HEK293 (cell line): ENCODE data around the gene TMC4.
"Not testable (repeated sequence)": the region's sequence is repeated elsewhere in the genome, so short reads cannot be mapped to it uniquely, and the experiment has no call there.

Experiments used
- CTCF ChIP-seq: fragments of 450-650 bp; formaldehyde crosslinking; IDR thresholded peaks from 2 replicates; pipeline ENCODE4 v1.5.1; 2016; ENCODE audit warnings: missing biosample characterization, missing genetic modification characterization
- PBX3 ChIP-seq: sonication (generic); formaldehyde crosslinking; IDR thresholded peaks from 2 replicates; pipeline ENCODE4 v1.8.1; 2022; ENCODE audit warnings: mild to moderate bottlenecking, moderate library complexity, missing genetic modification reagents
- REST ChIP-seq: fragments of 450-650 bp; formaldehyde crosslinking; IDR thresholded peaks from 2 replicates; pipeline ENCODE4 v1.5.1; 2016; ENCODE audit warnings: missing biosample characterization, missing genetic modification characterization
- ZBTB11 ChIP-seq: fragments of 450-650 bp; formaldehyde crosslinking; conservative IDR thresholded peaks from 2 replicates; pipeline ENCODE4 v1.5.1; 2016; ENCODE audit warnings: low read depth, missing biosample characterization, missing genetic modification characterization
- ZBTB8A ChIP-seq: fragments of 450-650 bp; formaldehyde crosslinking; IDR thresholded peaks from 2 replicates; pipeline ENCODE4 v1.5.1; 2016; ENCODE audit warnings: missing biosample characterization, missing genetic modification characterization
- ZNF140 ChIP-seq: fragments of 450-650 bp; formaldehyde crosslinking; IDR thresholded peaks from 2 replicates; pipeline ENCODE4 v1.5.1; 2016; ENCODE audit warnings: missing biosample characterization, missing genetic modification characterization
- ZNF221 ChIP-seq: fragments of 450-650 bp; formaldehyde crosslinking; IDR thresholded peaks from 2 replicates; pipeline ENCODE4 v1.5.1; 2017; ENCODE audit warnings: missing biosample characterization, missing genetic modification characterization, borderline replicate concordance
- ZNF292 ChIP-seq: fragments of 450-650 bp; formaldehyde crosslinking; IDR thresholded peaks from 2 replicates; pipeline ENCODE4 v1.5.1; 2016; ENCODE audit warnings: low read depth, missing biosample characterization, missing genetic modification characterization, borderline replicate concordance
- ZNF449 ChIP-seq: fragments of 450-650 bp; formaldehyde crosslinking; IDR thresholded peaks from 2 replicates; pipeline ENCODE4 v1.5.1; 2017; ENCODE audit warnings: missing biosample characterization, mild to moderate bottlenecking, missing genetic modification characterization, moderate library complexity
- ZNF596 ChIP-seq: fragments of 450-650 bp; IDR thresholded peaks from 2 replicates; pipeline ENCODE4 v1.5.0; 2018; ENCODE audit warnings: missing biosample characterization, mild to moderate bottlenecking, missing genetic modification characterization, moderate library complexity
- ZNF791 ChIP-seq: fragments of 450-650 bp; formaldehyde crosslinking; IDR thresholded peaks from 2 replicates; pipeline ENCODE4 v1.5.1; 2016; ENCODE audit warnings: missing biosample characterization, missing genetic modification characterization

DNA sequence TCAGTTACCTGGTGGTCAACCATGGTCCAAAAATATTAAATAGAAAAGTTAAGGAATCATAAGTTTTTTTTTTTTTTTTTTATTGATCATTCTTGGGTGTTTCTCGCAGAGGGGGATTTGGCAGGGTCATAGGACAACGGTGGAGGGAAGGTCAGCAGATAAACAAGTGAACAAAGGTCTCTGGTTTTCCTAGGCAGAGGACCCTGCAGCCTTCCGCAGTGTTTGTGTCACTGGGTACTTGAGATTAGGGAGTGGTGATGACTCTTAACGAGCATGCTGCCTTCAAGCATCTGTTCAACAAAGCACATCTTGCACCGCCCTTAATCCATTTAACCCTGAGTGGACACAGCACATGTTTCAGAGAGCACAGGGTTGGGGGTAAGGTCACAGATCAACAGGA lies 41.3 kb upstream of the TMC4 start:
- not testable (repeated sequence) for TF ChIP-seq CTCF (tag by site-specific recombination); ZNF449 (tag by site-specific recombination); ZBTB11; ZNF140 (tag by site-specific recombination); ZNF791 (tag by site-specific recombination); ZNF596; REST (tag by site-specific recombination); ZNF292 (tag by site-specific recombination); ZNF221 (tag by site-specific recombination); PBX3 (CRISPR knock-in tag); ZBTB8A
